ENCODE data around the gene ZNF248.

DNA sequence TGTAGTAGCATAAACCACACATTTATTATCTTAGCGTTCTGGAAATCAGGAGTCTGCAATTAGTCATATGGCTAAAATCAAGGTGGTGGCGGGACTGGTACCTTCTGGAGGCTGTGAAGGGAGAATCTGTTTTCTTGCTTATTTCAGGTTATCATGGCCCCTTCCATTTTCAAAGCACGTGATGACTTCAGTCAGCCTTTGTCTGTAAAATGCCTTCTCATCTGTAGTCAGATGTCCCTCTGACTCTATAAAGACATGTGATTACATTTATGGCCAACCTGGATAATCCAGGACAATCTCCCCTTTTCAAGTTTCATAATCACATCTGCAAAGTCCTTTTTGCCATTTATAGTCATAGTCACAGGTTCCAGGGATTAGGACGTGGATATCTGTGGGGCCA lies 15.5 kb upstream of the ZNF248 start:
- TF ChIP-seq, protein P1, sequence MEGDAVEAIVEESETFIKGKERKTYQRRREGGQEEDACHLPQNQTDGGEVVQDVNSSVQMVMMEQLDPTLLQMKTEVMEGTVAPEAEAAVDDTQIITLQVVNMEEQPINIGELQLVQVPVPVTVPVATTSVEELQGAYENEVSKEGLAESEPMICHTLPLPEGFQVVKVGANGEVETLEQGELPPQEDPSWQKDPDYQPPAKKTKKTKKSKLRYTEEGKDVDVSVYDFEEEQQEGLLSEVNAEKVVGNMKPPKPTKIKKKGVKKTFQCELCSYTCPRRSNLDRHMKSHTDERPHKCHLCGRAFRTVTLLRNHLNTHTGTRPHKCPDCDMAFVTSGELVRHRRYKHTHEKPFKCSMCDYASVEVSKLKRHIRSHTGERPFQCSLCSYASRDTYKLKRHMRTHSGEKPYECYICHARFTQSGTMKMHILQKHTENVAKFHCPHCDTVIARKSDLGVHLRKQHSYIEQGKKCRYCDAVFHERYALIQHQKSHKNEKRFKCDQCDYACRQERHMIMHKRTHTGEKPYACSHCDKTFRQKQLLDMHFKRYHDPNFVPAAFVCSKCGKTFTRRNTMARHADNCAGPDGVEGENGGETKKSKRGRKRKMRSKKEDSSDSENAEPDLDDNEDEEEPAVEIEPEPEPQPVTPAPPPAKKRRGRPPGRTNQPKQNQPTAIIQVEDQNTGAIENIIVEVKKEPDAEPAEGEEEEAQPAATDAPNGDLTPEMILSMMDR (IDR thresholded peaks at IDR 0.05): no peak
- no peak for TF ChIP-seq ZFX (IDR thresholded peaks at IDR 0.05; ENCODE audit: borderline replicate concordance)
